ENCODE measurements around the gene TMEM209.

- TF ChIP-seq CTCF (IDR thresholded peaks at IDR 0.05) (no peak), POLR2A (IDR thresholded peaks at IDR 0.05) (no peak)
These were observed 63.9 kb downstream of the TMEM209 start for GRCh38 chr7:130141161-130141883.

Data from adrenal gland (tissue), 5 donors.